ENCODE results near the gene NARF. TPM values are rescaled to one million over a fixed set of nuclear protein-coding genes. Genes with fewer than 3 reads are reported as not detected.

The NARF gene
- total and polyA plus RNA-seq, 2 experiments from 2014 or later: 66.1 to 67.1 TPM

- no peak overlapping the region for H3K4me3 Mint-ChIP-seq
- Histone ChIP-seq H3K36me3 (ENCODE audit: insufficient read depth) (peaks cover 10% of the 10 kb centered on the region; the same call in 1 of the 2 replicates), H3F3A (replicated peaks; ENCODE audit: low read depth) (0 out of 2 replicates have a peak, but pooled peaks cover 6% of the 10 kb centered on the region), H2AFZ (no peak overlapping the region), H4K20me1 (replicated peaks; ENCODE audit: insufficient read depth) (peaks cover 6% of the 10 kb centered on the region), H3K4me2 (no peak overlapping the region), H3K27ac (ENCODE audit: low read depth) (no peak overlapping the region), H3K27me3 (ENCODE audit: insufficient read depth) (no peaks in the 10 kb centered on the region), H3K9me2 (ENCODE audit: insufficient read depth) (no peaks in the 10 kb centered on the region), H3K79me2 (replicated peaks; ENCODE audit: insufficient read depth) (peaks cover 10% of the 10 kb centered on the region), H3K4me3 (no peak overlapping the region), H3K4me1 (ENCODE audit: insufficient read depth) (no peaks in the 10 kb centered on the region)
- ATAC-seq (no peak), DNase-seq (ENCODE audit: low spot score) (no peak)
- no peak overlapping the region for H3K27ac Mint-ChIP-seq
- TF ChIP-seq EZH2 (IDR thresholded peaks at IDR 0.05; ENCODE audit: low read depth, unreplicated experiment): no peak
- no peaks in the 10 kb centered on the region for H3K4me1 Mint-ChIP-seq
- H3K9me3 Mint-ChIP-seq: no peaks in the 10 kb centered on the region
- peaks cover 10% of the 10 kb centered on the region for H3K27me3 Mint-ChIP-seq (ENCODE audit: insufficient read depth, low read depth, poor library complexity)
- peaks cover 66% of the 10 kb centered on the region for H3K36me3 Mint-ChIP-seq (ENCODE audit: low read depth)
Measured at GRCh38 chr17:82463925-82464566, 5.5 kb downstream of the NARF start.

- Histone ChIP-seq H4K20me1 (replicated peaks; ENCODE audit: insufficient read depth) (peaks cover 6% of the 10 kb centered on the region), H3K79me2 (replicated peaks; ENCODE audit: insufficient read depth) (peaks cover 5% of the 10 kb centered on the region), H3K36me3 (ENCODE audit: insufficient read depth) (peaks cover 12% of the 10 kb centered on the region), H3K27me3 (ENCODE audit: insufficient read depth) (no peaks in the 10 kb centered on the region), H3K4me1 (ENCODE audit: insufficient read depth) (no peaks in the 10 kb centered on the region), H3F3A (replicated peaks; ENCODE audit: low read depth) (0 out of 2 replicates have a peak, but pooled peaks cover 3% of the 10 kb centered on the region), H3K27ac (ENCODE audit: low read depth) (no peak overlapping the region), H2AFZ (no peak overlapping the region), H3K4me2 (no peak overlapping the region), H3K4me3 (no peak overlapping the region), H3K9me2 (ENCODE audit: insufficient read depth) (no peaks in the 10 kb centered on the region)
- peaks cover 6% of the 10 kb centered on the region for H3K27me3 Mint-ChIP-seq (ENCODE audit: insufficient read depth, low read depth, poor library complexity)
- DNase-seq (ENCODE audit: low spot score) (no peak), ATAC-seq (no peak)
- H3K4me1 Mint-ChIP-seq: no peaks in the 10 kb centered on the region
- H3K9me3 Mint-ChIP-seq: no peaks in the 10 kb centered on the region
- no peak overlapping the region for H3K4me3 Mint-ChIP-seq
- no peak overlapping the region for H3K27ac Mint-ChIP-seq
- peaks cover 67% of the 10 kb centered on the region for H3K36me3 Mint-ChIP-seq (ENCODE audit: low read depth)
- no peak for TF ChIP-seq ZNF114 (CRISPR knock-in tag; IDR thresholded peaks at IDR 0.05)
- no peak for TF ChIP-seq ZNF462 (CRISPR knock-in tag; IDR thresholded peaks at IDR 0.05)
- TF ChIP-seq POLR2AphosphoS5 (IDR thresholded peaks at IDR 0.05; ENCODE audit: low read depth): no peak
- TF ChIP-seq REST (IDR thresholded peaks at IDR 0.05; ENCODE audit: unreplicated experiment): no peak
- no peak for TF ChIP-seq EZH2 (IDR thresholded peaks at IDR 0.05; ENCODE audit: low read depth, unreplicated experiment)
- TF ChIP-seq CTCF (conservative IDR thresholded peaks at IDR 0.05; ENCODE audit: low read depth in 2 of 2): no peak
- no peak for TF ChIP-seq JUNB (IDR thresholded peaks at IDR 0.05; ENCODE audit: unreplicated experiment)
- no peak for TF ChIP-seq NANOG (IDR thresholded peaks at IDR 0.05; ENCODE audit: borderline replicate concordance)
- TF ChIP-seq STAT1 (IDR thresholded peaks at IDR 0.05; ENCODE audit: unreplicated experiment): no peak
- TF ChIP-seq CREB1 (CRISPR knock-in tag; IDR thresholded peaks at IDR 0.05; ENCODE audit: low read depth): no peak
Measured at GRCh38 chr17:82464567-82464929, 6.0 kb downstream of the NARF start.
